Epidermal melanocyte (primary cell): ENCODE data around the gene MGAT4B.
A peak's percentile ranks its signal among the peaks of the same experiment; 100 is the strongest.

Source experiments
- DNase-seq: peaks from one replicate; pipeline ENCODE4 v3.0.0; 2011; ENCODE audit warnings: low spot score; ENCODE audit not compliant: insufficient read length

MGAT4B gene

DNA sequence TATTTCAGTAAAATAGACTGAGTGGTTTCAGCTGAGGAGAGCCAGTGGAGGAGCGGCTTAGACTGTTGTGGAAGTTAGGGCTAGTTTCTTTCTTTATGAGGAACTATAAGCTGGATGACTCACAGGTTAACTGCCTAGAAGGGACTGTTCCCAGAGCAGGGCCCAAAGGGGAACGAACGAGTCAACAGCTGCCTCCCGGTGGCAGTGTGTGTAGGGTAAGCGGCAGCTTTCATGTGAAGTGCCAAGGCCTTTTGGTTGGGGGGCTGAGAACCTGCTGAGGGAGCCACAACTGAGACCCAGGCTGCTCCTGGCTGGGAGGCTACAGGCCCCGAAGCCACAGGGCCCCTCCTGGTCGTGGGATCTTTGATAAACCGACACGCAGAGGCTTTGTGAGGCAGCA, 21.0 kb upstream of the MGAT4B start:
- DNase-seq = no peak

DNA sequence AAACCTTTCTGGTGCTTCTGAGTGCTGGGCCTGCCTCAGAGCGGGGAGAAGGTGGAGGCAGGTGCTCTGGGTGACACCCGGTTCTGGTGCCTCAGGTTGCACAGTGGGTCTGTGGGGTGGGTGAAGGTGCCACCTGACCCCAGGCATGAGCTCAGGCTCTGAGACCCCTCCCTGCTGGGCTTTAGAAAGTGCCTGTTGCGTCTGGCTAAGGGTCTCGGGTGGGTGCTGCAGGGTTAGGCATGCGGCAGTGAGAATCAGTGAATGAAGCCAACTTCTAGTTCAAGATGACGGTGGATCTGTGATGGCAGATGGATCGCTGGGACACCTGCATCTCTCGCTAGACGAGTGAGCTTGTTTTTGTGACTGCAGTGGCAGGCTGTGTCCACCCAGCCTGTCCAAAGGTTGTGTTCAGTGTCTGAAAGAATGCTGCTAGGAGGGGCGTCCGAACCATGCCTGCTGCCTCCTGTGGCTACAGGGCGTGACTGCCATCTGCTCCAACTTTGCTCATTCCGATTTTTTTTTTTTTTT, 19.1 kb upstream of the MGAT4B start:
- DNase-seq = no peak

DNA sequence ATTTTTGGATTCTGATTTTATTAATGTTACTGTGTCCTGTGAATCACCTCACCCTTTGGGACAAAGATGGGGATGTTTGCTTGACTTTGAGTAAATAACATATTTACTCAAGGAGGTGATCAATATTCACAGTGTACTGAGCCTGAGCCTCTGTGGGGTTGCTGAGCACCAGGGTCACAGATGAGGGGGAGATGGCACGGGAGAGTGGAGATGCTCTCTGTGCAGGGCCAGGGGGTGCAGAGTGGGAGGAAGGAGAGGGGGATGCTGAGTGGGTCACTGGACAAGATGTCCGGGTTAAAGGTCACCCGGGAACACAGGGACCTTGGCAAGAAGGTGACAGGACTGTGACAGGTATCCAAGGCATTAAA, 18.1 kb upstream of the MGAT4B start:
- DNase-seq = no peak

DNA sequence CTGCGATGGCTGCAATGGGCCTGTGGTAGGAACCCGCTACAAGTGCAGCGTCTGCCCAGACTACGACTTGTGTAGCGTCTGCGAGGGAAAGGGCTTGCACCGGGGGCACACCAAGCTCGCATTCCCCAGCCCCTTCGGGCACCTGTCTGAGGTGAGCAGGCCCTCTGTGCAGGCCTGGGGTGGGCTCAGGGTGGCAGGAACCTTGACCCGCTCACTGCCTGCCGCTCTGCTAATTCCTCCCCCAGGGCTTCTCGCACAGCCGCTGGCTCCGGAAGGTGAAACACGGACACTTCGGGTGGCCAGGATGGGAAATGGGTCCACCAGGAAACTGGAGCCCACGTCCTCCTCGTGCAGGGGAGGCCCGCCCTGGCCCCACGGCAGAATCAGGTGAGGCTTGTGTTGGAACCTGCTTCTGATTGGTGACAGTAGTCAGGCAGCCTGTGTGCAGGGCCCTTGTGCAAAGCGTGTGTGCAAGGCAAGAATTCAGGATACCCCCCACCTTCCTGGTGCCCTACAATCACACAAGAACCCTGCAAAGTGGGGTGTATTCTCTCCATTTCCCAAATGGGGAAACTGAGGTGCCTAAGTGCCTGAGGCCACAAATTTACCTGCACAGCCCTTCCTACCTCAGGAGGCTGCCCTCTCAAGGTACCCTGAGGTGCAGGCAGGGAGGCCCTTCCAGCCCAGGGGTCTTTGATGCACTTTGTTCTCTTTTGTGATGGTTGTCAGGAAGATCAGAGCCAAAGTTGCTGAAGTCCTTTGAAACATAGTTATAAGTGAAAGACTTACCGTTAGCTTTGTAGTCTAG, 17.5 kb upstream of the MGAT4B start:
- no peak for DNase-seq

DNA sequence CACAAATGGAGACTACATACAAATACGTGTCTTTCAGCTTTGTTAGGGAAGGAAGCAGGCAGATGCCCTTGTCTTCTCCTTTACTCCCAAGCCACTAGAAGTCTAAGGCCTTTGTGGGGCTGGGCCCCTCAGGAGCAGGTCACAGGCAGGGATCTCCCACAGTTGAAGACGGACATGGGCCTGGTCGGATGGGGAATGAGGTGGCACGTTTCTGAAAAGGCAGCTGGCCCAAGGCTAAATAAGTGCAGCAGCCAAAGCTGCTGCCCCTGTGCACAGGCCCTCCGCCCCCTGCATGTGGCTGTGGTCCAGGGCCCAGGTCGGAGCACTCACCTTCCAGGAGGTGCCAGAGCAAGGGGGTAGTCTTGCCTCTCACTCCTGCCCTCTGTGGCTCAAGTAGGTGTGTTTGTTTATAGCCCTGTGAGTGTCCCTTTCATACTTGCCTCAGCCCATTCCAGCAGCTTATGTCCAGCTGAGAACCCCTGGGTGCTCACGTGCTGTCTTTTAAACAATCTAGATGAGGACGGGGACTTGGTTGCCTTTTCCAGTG, 15.9 kb upstream of the MGAT4B start:
- no peak for DNase-seq

DNA sequence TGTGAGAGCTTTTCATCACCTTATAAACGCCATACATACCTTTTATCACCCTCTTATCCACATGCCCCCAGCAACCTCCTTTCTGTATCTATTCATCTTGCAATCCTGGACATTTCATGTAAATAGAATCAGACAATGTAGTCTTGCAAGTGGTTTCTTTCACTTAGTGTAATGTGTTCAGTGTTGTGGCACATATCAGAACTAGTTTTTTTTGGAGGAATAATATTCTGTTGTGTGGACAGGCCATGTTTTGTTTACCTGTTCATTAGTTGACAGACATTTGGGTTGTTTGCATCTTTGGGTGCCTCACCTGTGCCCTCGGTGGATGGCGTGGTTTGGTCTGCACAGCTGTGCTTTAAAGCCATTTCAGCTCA, 15.4 kb upstream of the MGAT4B start:
- DNase-seq = no peak

DNA sequence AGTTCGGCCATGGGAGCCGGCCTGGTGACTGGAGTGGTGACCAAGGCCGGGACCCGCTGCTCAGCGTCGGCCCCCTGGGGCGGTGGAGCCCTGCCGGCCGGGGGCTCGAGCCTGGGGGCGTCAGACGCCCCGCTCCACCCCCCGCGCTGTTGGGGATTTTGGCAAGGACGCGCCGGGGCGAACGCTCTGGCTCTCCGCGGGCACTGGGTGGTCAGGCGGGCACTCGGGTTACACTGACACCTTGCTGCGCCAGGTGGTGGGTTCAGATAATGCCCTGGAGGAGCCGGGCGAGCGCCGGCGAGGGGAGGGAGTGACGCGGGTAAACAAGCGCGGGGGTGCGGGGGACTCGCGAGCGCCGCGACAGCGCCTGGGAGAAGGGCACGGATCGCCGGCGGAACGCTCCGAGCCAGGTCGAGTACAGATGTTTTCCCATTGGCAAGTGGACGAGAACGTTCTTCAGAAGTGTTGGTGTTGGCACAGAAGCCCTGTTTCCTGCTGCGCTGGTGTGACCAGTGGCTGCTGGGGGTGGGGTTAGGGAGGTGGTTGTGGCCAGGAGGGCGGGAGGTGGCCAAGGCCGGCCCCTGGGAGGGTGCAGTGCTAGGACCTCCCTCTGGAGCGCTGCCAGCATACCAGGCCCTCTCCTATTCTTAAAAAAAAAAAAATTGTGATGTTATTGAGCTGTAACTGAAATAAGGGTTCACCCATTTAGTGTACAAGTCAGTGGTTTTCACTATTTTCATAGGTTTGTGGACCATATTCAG, 14.8 kb upstream of the MGAT4B start:
- peak; percentile 99 for DNase-seq

DNA sequence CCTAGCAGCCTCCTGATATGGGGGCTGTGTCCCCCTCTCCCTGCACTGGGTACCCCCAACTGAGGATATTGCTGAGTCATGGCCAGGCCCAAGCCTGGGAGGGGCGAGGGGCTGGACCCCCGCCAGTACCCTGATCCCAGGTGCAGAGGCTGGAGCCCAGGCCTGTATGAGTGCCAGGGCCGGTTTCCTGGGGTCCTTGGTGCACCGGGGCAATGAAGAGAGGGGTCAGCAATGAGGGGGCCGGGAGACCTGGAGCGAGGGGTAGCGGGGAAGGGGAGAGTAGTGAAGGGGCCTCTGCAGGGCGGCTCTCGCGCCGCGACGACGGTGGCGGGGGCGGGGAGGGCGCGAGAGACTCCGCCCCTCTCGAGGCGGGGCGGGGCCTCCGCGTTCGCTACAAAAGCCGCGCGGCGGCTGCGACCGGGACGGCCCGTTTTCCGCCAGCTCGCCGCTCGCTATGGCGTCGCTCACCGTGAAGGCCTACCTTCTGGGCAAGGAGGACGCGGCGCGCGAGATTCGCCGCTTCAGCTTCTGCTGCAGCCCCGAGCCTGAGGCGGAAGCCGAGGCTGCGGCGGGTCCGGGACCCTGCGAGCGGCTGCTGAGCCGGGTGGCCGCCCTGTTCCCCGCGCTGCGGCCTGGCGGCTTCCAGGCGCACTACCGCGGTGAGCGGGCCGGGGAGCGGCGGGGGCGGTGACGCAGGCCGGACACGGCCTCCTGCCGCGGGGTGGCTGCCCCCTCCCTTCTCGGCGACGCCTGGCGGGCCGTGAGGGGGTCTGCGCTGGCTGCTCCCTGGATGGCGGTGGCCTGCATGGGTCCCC, 14.0 kb upstream of the MGAT4B start, which contains the start of gene SQSTM1:
TSS of gene SQSTM1 (plus strand) at position 423 of the 815 bp plus-strand sequence. CDS start at position 455, 32 bp downstream.
- DNase-seq = peak; percentile 86

DNA sequence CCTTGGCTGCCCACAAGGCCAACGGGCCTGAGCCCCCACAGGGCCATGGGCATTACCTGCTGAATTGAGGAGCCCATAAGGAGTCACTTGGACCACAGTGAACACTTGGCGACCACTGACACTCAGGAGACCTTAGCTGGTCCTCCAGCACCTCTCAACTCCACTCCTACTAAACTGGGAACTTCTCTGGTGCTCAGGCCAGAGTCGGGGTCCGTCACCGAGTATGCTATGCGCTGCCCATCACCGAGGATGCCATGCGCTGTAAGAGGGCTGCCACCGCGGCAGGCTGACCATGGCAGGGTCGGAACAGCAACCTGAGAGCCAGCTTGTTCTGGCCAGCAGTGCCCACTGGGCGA, 13.4 kb upstream of the MGAT4B start:
- no peak for DNase-seq

DNA sequence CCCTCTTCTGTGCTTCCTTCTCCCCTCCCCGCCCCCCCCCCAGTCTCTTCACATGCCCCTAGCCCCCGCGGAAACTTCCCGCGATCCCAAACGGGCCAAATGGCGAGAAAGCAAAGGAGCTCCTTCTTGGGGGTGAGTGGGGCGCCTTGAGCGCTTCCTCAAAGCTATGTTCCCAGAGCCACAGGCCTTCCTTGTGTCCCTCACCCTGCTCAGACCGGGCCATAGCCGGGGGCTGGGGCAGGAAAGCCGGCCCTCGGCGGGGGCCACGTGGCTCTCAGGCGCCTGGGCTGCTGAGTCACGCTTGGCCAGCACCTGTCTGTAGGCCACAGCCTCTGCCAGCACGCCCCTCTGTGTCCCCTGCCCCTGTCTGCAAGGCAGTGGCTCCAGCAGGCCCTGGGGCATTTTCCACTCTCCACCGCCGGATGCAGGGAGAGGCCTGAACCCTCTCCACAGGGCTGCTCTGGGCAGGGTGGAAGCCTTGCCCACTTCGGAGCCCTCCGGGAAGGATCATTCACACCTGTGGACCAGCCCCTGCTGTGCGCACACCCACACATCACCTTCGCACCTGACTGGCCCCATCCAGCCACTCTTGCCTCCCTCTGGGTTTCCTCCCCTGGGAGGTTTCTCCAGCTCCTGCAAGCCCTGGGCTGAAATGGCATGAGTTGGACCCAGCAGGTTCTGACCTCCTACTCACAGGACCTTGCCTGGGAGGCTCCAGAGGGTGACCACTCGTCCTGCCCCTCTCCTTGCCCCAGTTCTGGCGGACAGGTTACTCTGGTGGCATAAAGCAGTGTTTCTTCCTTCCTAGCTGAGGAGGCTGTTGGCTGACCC, 12.8 kb upstream of the MGAT4B start:
- DNase-seq = no peak

DNA sequence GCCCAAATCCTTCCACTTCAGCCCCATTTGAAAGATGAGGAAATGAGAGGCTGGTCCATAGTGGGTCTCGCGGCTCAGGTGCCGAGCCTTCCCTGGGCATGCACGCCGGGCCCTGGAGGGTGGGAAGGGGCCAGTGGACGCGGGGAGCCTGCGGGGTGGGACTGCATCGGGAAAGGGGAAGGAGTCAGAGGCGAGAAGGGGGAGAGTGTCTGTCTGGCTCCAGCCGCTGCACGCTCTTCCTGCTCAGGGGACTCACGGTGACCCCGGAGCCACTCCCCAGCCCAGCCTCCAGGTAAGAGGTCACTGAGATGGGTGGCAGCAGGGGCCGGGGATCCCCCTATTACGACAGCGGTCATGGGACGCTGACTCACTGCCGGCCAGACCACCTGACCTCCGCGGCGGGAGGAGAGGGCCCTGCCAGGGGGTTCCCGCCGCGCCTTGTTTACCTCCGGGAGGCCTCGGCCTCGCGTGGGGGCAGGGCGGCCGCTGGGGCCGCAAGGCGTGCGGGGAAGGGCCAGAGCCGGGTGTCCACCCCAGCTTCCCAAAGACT, 12.2 kb upstream of the MGAT4B start:
- DNase-seq = peak; percentile 86

DNA sequence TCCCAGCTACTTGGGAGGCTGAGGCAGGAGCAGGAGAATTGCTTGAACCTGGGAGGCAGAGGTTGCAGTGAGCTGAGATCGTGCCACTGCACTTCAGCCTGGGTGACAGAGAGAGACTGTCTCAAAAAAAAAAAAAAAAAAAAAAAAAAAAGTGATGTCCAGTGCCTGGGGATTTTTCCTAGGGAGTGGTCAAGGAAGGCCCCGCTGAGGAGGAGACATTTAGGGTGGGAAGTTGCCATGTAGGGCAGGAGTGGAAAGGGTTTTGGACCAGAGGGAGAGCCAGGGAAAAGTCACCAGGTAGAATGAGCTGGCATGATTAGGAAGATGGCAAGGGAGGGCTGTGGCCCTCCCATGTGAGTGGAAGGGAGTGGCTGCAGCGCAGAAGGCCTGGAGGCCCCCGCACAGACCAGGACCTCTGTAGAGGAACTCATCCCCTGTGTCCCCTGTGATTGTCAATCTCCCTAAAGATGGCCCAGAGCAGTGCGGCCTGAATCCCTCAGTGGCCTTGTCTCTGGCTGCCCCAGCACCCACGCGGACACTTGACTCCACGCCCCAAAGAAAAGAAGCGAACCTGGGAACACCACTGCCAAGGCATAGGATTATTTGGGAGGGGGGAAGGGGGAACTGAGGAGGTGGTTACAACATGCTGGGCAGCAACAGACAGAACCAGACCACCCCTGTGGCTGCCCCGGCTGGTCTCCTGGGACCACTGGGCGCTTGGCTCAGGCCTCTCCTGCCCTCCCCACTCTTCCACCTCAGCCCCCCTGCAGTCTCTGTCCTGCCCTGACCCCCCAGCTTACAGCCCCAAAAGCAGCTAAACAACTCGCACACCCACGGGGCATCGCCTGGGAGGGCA, 11.5 kb upstream of the MGAT4B start:
- DNase-seq = no peak

DNA sequence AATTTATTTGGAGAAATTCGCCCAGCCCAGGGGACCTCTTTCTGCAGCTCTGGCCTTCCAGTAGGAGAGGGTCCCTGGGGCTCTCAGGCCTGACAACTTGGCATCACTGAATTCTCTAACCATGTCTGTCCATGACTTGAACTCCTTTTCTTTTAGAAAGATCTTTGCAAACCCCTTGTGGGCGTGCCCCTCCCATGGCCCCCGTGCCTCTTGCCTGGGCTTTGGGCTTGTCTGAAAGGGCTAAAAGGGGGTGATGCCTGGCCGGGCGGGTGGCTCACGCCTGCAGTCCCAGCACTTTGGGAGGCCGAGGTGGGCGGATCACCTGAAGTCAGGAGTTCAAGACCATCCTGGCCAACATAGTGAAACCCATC, 10.8 kb upstream of the MGAT4B start:
- no peak for DNase-seq

DNA sequence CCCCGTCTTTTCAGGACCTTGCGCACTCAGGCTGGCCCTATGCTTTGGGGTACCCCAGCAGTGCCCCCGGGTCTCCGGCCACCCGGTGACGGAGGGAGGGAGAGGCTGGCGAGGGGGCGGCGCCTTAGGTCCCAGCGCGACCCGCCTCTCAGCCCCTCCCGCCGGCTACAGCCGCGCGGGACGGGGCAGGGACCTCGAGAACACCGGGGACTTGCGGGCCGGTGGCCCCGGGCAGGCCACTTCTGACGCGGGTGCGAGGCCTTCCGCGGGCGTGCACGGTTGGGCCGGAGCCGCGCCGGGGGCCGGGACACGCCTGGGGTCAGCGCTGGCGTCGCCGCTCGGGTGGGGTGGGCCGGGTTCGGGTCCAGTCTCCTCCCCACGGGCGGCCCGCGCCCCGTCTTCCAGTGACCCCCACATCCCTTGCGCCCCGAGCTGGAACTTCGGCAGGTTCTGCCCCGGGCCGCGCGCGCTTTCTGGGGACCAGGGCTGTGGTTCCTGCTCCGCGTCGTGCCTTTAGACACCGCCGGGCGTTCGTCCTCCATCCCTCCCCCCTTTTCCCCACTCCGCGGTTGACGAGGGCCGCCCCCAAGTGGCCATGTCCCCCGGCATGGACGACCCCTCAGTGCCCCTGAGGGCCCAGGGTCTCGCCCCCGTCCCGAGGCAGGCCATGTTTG, 10.3 kb upstream of the MGAT4B start:
- DNase-seq = no peak

DNA sequence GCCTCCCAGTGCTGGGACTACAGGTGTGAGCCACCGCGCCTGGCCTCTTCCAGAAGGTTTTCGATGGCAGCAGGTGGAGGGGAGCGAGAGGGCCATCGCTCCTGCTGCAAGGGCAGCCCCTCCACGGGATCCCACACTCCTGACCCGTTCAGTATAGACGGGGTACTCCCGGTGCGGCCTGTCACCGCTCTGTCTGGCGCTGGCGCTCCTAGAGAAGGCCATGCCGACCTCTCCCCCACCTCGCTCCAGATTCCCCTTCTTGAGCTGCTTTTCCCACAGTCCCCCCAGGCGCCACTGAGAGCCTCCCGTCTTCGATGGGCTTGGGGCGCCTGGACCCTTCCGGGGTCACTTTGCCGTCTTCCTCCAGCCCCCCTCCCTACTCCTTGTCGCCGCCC, 9.7 kb upstream of the MGAT4B start:
- no peak for DNase-seq

DNA sequence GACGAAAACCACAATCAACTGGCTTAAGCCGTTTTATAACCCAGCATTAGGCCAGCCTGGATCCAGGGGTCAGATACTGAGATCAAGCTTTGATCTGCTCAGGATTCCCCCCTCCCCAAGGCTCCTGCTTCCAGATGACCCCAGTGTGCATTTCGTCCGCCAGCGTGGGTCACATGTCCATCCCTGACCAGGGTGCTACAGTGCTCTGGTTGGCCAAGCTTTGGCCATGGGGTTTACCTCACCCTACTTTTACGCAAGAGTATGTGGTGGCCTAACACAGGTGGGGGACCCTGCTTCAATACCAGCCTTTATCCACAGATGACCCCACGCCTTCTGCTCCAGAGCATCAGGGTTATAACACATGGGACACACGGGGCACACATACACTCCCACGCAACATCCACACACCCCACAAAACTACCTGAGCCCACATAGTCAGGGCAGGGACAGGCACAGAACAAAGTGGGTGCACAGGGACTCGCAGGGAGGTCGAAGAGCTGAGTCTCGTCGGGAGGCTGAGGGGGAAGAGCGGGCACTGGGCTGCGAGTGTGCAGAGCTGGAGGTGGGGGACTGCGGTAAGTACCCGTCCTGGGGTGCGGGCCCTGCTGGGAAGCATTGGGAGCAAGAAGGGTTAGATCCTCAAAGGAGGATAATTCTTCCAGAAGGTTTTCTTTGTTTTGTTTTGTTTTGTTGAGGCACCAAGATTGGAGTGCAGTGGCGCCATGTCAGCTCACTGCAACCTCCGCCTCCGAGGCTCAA, 9.0 kb upstream of the MGAT4B start:
- no peak for DNase-seq

DNA sequence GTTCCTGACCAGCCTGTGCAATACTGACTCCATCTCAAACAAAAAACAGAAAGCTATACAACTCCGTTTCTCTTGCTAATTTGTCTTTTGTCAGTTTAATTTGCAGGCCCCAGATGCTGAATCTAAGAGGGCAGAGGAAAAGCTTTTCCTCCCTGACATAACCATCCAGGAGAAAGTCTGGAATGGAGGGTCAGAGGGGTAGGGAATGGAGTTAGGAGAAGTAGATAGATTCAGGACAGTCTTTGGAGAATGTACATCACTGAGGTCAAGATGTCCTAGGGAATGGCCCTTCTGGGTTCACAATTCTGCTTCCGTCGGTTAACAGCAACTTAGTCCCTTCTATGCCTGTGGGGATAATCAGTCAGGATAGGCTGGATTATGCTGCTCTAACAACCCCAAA, 7.4 kb upstream of the MGAT4B start:
- no peak for DNase-seq

DNA sequence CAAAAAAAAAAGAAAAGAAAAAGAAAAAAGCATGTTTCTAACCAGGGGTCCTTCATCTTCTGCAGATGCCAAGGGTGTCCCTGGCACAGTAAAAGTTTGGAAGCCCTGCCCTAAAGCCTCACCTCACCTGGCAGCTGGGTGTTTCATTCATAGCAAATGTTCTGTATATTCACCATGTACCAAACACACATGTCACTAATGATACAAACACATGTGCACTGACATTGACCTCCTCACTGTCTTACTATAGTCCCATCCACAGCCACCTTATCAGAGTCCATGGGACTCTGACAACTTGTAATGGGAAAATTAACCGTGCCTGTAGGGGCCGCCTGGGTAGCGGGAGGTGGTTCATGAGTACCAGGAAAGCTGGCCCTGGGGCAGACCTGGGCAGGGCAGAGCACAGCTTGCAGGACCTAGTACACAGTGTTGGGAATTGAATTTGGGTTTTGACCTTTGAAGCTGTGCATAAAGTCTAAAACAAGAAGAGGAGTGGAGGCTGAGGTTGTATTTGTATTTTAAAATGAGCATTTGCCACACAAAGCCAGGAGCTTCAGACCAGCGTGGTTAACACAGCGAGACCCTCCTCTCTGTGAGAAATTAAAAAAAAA, 6.4 kb upstream of the MGAT4B start:
- DNase-seq = no peak
